ENCODE data around the gene VSTM2B. TPM values are rescaled to one million over a fixed set of nuclear protein-coding genes. Genes with fewer than 3 reads are reported as not detected.

VSTM2B gene
- total RNA-seq, 1 experiment from 2014 or later = not detected

DNA sequence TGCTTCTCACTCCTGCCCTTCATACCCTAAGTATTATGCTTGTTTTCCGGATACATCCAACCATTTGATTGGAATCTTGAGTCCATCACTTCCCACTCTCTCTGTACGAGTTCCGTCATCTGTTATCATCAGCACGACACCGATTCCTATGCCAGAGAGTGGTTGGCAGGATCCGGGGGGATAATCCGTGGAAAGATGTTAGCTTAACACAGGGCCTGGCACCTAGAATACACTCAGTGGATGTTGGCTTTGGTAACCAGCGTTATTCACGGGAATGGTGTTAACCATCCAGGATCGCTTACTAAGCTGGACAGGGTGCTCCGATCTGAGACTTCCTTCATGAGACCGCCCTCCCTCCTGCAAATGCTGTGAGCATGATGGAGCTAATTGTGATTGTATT lies 12.4 kb downstream of the VSTM2B start:
- Histone ChIP-seq H3K4me1 (ENCODE audit: control insufficient read depth, insufficient read depth, low read length) (no peaks in the 10 kb centered on the region), H3K27me3 (ENCODE audit: control insufficient read depth, insufficient read depth, low read length) (peaks cover 6% of the 10 kb centered on the region), H3K27ac (ENCODE audit: low read length) (no peak overlapping the region), H3K4me3 (ENCODE audit: low read depth in 2 of 2, low read length in 2 of 2) (no peak overlapping the region), H3K36me3 (ENCODE audit: control insufficient read depth, insufficient read depth, low read length) (no peaks in the 10 kb centered on the region), H3K9me3 (ENCODE audit: control insufficient read depth, insufficient read depth, low read depth, low read length) (no peaks in the 10 kb centered on the region)
- DNase-seq (ENCODE audit: low read depth, low spot score) = no peak
- ChIA-PET CTCF (no interaction called here), POLR2A (no interaction called here)
- ATAC-seq = no peak
- no TSS peak for BruUV-seq (replicated peaks)
- TF ChIP-seq SIN3A (IDR thresholded peaks at IDR 0.05; ENCODE audit: borderline replicate concordance, insufficient read depth, low read depth, low read length) = no peak
- TF ChIP-seq, protein P1, sequence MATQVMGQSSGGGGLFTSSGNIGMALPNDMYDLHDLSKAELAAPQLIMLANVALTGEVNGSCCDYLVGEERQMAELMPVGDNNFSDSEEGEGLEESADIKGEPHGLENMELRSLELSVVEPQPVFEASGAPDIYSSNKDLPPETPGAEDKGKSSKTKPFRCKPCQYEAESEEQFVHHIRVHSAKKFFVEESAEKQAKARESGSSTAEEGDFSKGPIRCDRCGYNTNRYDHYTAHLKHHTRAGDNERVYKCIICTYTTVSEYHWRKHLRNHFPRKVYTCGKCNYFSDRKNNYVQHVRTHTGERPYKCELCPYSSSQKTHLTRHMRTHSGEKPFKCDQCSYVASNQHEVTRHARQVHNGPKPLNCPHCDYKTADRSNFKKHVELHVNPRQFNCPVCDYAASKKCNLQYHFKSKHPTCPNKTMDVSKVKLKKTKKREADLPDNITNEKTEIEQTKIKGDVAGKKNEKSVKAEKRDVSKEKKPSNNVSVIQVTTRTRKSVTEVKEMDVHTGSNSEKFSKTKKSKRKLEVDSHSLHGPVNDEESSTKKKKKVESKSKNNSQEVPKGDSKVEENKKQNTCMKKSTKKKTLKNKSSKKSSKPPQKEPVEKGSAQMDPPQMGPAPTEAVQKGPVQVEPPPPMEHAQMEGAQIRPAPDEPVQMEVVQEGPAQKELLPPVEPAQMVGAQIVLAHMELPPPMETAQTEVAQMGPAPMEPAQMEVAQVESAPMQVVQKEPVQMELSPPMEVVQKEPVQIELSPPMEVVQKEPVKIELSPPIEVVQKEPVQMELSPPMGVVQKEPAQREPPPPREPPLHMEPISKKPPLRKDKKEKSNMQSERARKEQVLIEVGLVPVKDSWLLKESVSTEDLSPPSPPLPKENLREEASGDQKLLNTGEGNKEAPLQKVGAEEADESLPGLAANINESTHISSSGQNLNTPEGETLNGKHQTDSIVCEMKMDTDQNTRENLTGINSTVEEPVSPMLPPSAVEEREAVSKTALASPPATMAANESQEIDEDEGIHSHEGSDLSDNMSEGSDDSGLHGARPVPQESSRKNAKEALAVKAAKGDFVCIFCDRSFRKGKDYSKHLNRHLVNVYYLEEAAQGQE (IDR thresholded peaks at IDR 0.05; ENCODE audit: insufficient read depth in 1 of 2, low read depth in 2 of 2, low read length in 1 of 2) = no peak
- TF ChIP-seq TCF7L2 (IDR thresholded peaks at IDR 0.05; ENCODE audit: low read depth, low read length) = no peak
- TF ChIP-seq POLR2AphosphoS5 (IDR thresholded peaks at IDR 0.05; ENCODE audit: low read depth, low read length) = no peak
- TF ChIP-seq, protein P2, sequence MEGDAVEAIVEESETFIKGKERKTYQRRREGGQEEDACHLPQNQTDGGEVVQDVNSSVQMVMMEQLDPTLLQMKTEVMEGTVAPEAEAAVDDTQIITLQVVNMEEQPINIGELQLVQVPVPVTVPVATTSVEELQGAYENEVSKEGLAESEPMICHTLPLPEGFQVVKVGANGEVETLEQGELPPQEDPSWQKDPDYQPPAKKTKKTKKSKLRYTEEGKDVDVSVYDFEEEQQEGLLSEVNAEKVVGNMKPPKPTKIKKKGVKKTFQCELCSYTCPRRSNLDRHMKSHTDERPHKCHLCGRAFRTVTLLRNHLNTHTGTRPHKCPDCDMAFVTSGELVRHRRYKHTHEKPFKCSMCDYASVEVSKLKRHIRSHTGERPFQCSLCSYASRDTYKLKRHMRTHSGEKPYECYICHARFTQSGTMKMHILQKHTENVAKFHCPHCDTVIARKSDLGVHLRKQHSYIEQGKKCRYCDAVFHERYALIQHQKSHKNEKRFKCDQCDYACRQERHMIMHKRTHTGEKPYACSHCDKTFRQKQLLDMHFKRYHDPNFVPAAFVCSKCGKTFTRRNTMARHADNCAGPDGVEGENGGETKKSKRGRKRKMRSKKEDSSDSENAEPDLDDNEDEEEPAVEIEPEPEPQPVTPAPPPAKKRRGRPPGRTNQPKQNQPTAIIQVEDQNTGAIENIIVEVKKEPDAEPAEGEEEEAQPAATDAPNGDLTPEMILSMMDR (IDR thresholded peaks at IDR 0.05) = no peak
- in situ Hi-C loops (cut with HindIII; ENCODE audit: low pct_unique_long_range_greater_than_20kb, low sequenced_read_pairs) = no loop called here
- intact Hi-C loops (cut with micrococcal nuclease; ENCODE audit: unreplicated experiment) = no loop called here

DNA sequence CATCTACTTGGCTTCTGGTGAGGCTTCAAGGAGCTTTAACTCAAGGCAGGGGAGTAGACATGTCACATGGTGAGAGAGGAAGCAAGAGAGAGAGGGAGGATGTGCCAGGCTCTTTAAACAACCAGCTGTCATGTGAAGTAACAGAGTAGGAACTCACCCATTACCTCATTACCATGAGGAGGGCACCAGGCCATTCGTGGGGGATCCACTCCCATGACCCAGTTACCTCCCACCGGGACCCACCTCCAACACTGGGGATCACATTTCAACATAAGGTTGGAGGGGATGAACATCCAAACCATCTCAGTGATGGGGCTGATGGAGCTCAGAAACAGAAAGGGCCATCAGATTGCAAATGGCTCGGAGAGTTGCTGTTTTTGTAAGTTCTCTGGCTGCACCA lies 12.9 kb downstream of the VSTM2B start:
- Histone ChIP-seq H3K4me1 (ENCODE audit: control insufficient read depth, insufficient read depth, low read length) (no peaks in the 10 kb centered on the region), H3K4me3 (ENCODE audit: low read depth in 2 of 2, low read length in 2 of 2) (no peak overlapping the region), H3K36me3 (ENCODE audit: control insufficient read depth, insufficient read depth, low read length) (no peaks in the 10 kb centered on the region), H3K9me3 (ENCODE audit: control insufficient read depth, insufficient read depth, low read depth, low read length) (no peaks in the 10 kb centered on the region), H3K27ac (ENCODE audit: low read length) (no peak overlapping the region), H3K27me3 (ENCODE audit: control insufficient read depth, insufficient read depth, low read length) (peaks cover 6% of the 10 kb centered on the region)
- ChIA-PET POLR2A (no interaction called here), CTCF (interaction anchor here (1.1 kb wide), 1 partner anchor 72 kb away, joined by 5 read pairs; no protein-coding TSS in a partner anchor)
- BruUV-seq (replicated peaks) = no TSS peak
- DNase-seq (ENCODE audit: low read depth, low spot score) (no peak), ATAC-seq (no peak)
- TF ChIP-seq, protein P2 (IDR thresholded peaks at IDR 0.05) = no peak
- TF ChIP-seq, protein P1 (IDR thresholded peaks at IDR 0.05; ENCODE audit: insufficient read depth in 1 of 2, low read depth in 2 of 2, low read length in 1 of 2) = no peak
- TF ChIP-seq POLR2AphosphoS5 (IDR thresholded peaks at IDR 0.05; ENCODE audit: low read depth, low read length) (no peak), SIN3A (IDR thresholded peaks at IDR 0.05; ENCODE audit: borderline replicate concordance, insufficient read depth, low read depth, low read length) (no peak), TCF7L2 (IDR thresholded peaks at IDR 0.05; ENCODE audit: low read depth, low read length) (no peak)
- in situ Hi-C loops (cut with HindIII; ENCODE audit: low pct_unique_long_range_greater_than_20kb, low sequenced_read_pairs) (no loop called here), intact Hi-C loops (cut with micrococcal nuclease; ENCODE audit: unreplicated experiment) (no loop called here)
